ENCODE data around the gene ENOPH1.
A peak's percentile ranks its signal among the peaks of the same experiment; 100 is the strongest.
"Not testable (repeated sequence)": the region's sequence is repeated elsewhere in the genome, so short reads cannot be mapped to it uniquely, and the experiment has no call there.

Gene ENOPH1

DNA sequence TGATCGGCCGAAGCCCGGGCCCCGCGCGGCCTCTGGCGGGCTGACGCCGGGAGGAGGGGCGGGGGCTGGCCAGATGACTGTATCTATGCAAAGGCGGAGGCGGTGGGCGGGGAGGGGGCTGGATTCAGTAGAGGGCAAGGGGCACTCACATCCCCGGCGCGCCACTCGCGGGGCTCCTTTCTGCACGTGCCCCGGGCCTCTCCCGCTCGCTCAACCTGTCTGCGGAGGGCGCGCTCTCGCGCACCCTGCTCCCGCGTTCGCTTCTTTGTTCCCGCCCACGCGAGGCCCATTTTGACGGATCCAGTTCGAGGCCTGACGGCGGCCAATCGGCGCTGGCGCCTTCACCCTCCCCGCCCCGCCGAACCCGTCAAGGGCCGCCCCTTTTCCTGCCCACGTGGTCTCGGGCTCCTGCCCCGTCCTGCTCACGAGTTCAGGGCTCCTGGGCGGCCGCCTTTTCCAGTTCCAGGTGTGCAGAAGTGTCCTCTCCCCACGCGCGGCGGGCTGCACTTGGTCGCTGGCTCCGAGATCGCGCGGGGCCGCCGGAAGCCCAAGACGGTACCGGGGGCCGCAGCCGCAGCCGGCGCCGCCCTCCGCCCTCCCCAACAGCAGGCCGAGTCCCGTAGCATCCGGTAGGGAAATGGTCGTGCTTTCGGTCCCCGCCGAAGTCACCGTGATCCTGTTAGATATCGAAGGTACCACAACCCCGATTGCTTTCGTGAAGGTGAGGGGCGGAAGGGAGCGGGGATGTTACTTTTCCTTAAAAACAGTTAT lies at the start of gene ENOPH1, which contains the start of gene HNRNPDL:
TSS of gene ENOPH1 (plus strand) at position 398 of the 771 bp plus-strand sequence. CDS start at position 638, 240 bp downstream.
TSS of gene HNRNPDL (minus strand) at position 270 of the 771 bp plus-strand sequence. CDS start 772 bp downstream, outside the sequence.
- peak; percentile 93 for DNase-seq (ENCODE audit: low read depth)

GRCh38 chr4:82380831-82381230 lies 49.6 kb upstream of the ENOPH1 start:
- no peak for DNase-seq (ENCODE audit: low read depth)

GRCh38 chr4:82381235-82381634 lies 49.2 kb upstream of the ENOPH1 start:
- DNase-seq (ENCODE audit: low read depth) = no peak

- no peak for DNase-seq (ENCODE audit: low read depth)
Measured at GRCh38 chr4:82381661-82382296, 48.6 kb upstream of the ENOPH1 start.

- no peak for DNase-seq (ENCODE audit: low read depth)
Measured at GRCh38 chr4:82382751-82383150, 47.6 kb upstream of the ENOPH1 start.

GRCh38 chr4:82386312-82386711 lies 44.1 kb upstream of the ENOPH1 start:
- DNase-seq (ENCODE audit: low read depth) = not testable (repeated sequence)

GRCh38 chr4:82388405-82388804 lies 42.0 kb upstream of the ENOPH1 start:
- no peak for DNase-seq (ENCODE audit: low read depth)

GRCh38 chr4:82390061-82390460 lies 40.3 kb upstream of the ENOPH1 start:
- DNase-seq (ENCODE audit: low read depth) = not testable (repeated sequence)

DNA sequence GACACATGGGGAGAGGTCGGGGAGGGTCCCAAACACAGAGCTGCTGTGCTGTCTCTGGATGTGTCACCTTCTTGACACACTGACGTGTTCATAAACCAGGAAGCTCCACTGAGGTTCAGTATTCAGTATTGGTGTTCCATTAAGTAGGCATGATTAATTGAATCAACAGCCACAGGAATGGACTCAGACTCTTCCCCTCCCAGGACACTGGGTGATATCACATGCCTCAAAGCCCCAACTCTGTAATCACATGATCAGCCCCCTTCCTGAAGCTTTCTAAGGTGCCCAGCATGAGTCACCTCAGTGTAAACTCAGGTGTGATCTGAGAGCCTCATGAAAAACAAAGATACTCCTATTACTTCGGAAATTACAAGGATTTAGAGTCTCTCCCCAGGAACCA lies 35.5 kb upstream of the ENOPH1 start:
- DNase-seq (ENCODE audit: low read depth) = no peak

GRCh38 chr4:82397527-82397926 lies 32.9 kb upstream of the ENOPH1 start:
- DNase-seq (ENCODE audit: low read depth) = no peak

- DNase-seq (ENCODE audit: low read depth) = no peak
Measured at GRCh38 chr4:82398263-82398662, 32.1 kb upstream of the ENOPH1 start.

DNA sequence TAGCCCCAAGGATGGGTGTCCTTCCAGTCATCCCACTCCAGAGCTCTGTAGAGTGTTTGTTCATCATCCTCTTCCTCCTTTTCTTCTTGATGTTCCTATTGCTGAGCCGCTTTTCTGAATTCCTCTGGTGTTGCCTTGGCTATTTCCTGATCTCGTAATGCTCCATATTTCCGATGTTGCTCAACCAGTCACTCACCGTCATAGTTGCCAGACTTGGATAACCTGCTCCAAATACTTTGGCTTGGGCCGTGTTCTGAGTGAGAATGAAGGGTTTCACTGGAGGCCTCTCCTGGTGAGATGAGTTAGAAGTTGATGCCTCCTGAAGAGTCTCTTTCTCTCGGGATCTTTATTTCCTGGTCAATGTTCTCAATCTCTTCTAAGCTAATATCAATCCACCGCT lies 28.8 kb upstream of the ENOPH1 start:
- DNase-seq (ENCODE audit: low read depth) = no peak

- DNase-seq (ENCODE audit: low read depth) = no peak
Measured at GRCh38 chr4:82402196-82402775, 28.1 kb upstream of the ENOPH1 start.

- DNase-seq (ENCODE audit: low read depth) = no peak
Measured at GRCh38 chr4:82403725-82404124, 26.7 kb upstream of the ENOPH1 start.

DNA sequence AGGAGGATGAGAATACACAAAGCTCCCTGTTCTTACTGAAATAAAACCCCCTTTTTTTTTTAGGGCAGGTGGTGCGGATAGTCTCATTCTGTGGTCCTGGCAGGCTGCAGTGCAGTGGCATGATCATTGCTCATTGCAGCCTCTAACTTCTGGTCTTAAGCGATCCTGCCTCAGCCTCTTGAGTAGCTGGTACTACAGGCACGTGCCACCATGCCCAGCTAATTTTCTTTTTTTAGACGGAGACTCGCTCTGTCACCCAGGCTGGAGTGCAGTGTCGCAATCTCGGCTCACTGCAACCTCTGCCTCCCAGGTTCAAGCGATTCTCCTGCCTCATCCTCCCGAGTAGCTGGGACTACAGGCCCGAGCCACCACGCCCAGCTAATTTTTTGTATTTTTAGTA lies 15.3 kb upstream of the ENOPH1 start:
- DNase-seq (ENCODE audit: low read depth) = not testable (repeated sequence)

GRCh38 chr4:82415922-82416365 lies 14.4 kb upstream of the ENOPH1 start:
- no peak for DNase-seq (ENCODE audit: low read depth)

DNA sequence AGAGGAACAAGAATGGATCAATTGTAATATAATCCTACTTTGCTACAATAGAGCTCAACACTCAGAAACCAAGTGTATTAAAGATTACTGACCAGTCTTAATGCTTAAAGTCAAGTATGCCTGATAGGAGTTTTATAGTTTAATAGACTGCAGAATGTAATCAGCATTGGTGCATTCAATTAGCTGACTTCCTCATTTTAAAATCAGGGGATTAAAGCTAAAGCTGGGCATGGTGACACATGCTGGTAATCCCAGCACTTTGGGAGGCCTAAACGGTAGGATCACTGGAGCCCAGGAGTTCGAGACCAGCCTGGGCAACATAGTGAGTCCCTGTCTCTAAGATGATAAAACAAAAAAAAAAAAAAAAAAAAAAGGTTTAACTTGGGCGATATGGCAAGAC lies 10.9 kb upstream of the ENOPH1 start:
- no peak for DNase-seq (ENCODE audit: low read depth)

- no peak for DNase-seq (ENCODE audit: low read depth)
Measured at GRCh38 chr4:82421796-82422560, 8.4 kb upstream of the ENOPH1 start.

- DNase-seq (ENCODE audit: low read depth) = no peak
Measured at GRCh38 chr4:82422616-82423015, 7.8 kb upstream of the ENOPH1 start.

GRCh38 chr4:82423245-82424054 lies 6.9 kb upstream of the ENOPH1 start:
- no peak for DNase-seq (ENCODE audit: low read depth)

DNA sequence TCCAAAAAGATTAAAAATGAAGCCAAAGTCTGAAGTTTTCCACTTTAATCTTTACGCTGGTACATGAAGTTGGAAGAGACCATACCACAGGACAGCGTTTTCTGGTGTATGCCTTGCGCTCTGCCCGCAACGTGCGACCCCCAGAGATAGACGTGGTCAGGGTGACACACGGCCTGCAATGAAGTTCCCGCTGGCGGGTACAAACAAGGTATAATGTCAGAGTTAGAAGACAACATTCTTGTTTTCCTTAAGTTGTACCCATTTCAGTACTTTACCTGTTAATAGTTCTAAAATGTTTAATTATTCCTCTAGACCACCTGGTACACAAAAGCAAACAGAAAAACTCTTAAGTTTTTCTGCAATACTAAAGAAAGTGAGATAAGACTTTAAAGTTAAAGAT lies 4.9 kb upstream of the ENOPH1 start:
- no peak for DNase-seq (ENCODE audit: low read depth)
